ENCODE results near the gene TMOD2.

The TMOD2 gene

GRCh38 chr15:51861557-51862359 is 110.4 kb downstream of the TMOD2 start:
- Mint-ChIP-seq H3K4me1 (ENCODE audit: low read depth) (peaks cover 32% of the 10 kb centered on the region), H3K4me3 (peak overlapping the region; percentile 32), H3K36me3 (ENCODE audit: low read depth) (peaks cover 42% of the 10 kb centered on the region), H3K27ac (peak overlapping the region; percentile 58), H3K9me3 (no peaks in the 10 kb centered on the region), H3K27me3 (ENCODE audit: low read depth) (no peaks in the 10 kb centered on the region)

GRCh38 chr15:51863131-51863530 is 111.7 kb downstream of the TMOD2 start:
- H3K27me3 Mint-ChIP-seq (ENCODE audit: low read depth) = no peaks in the 10 kb centered on the region
- H3K4me1 Mint-ChIP-seq (ENCODE audit: low read depth) = peaks cover 35% of the 10 kb centered on the region
- peaks cover 45% of the 10 kb centered on the region for H3K36me3 Mint-ChIP-seq (ENCODE audit: low read depth)
- peak overlapping the region; percentile 5 for H3K27ac Mint-ChIP-seq
- H3K9me3 Mint-ChIP-seq = no peaks in the 10 kb centered on the region
- H3K4me3 Mint-ChIP-seq = no peak overlapping the region

GRCh38 chr15:51864408-51865056 is 113.1 kb downstream of the TMOD2 start:
- no peak overlapping the region for H3K4me3 Mint-ChIP-seq
- no peaks in the 10 kb centered on the region for H3K9me3 Mint-ChIP-seq
- peaks cover 35% of the 10 kb centered on the region for H3K4me1 Mint-ChIP-seq (ENCODE audit: low read depth)
- peaks cover 48% of the 10 kb centered on the region for H3K36me3 Mint-ChIP-seq (ENCODE audit: low read depth)
- no peaks in the 10 kb centered on the region for H3K27me3 Mint-ChIP-seq (ENCODE audit: low read depth)
- H3K27ac Mint-ChIP-seq = peak overlapping the region; percentile 22

GRCh38 chr15:51865317-51865716 is 113.9 kb downstream of the TMOD2 start:
- Mint-ChIP-seq H3K4me1 (ENCODE audit: low read depth) (peaks cover 35% of the 10 kb centered on the region), H3K36me3 (ENCODE audit: low read depth) (peaks cover 45% of the 10 kb centered on the region), H3K4me3 (no peak overlapping the region), H3K27me3 (ENCODE audit: low read depth) (no peaks in the 10 kb centered on the region), H3K27ac (no peak overlapping the region), H3K9me3 (no peaks in the 10 kb centered on the region)

Measured in T-helper 1 cell treated with Interleukin-12 subunit alpha and Interleukin-12 subunit beta and Interleukin-4 antibody, amounts not matched to agents 30 μg/mL and 1 μg/mL, for 36 hours (primary cell).